ENCODE data around the gene PLK5. TPM values are rescaled to one million over a fixed set of nuclear protein-coding genes. Genes with fewer than 3 reads are reported as not detected.
"Not testable (repeated sequence)": the region's sequence is repeated elsewhere in the genome, so short reads cannot be mapped to it uniquely, and the experiment has no call there.

PLK5 gene
- total and polyA plus RNA-seq, 2 donors (not counting 1 experiment from before 2014, with no cell fraction given), result not detected

GRCh38 chr19:1533510-1534150, 9.8 kb downstream of the PLK5 start:
- no peaks in the 10 kb centered on the region for H3K4me1 ChIP-seq (ENCODE audit: control insufficient read depth in 2 of 2, insufficient read depth in 2 of 2, low read length in 2 of 2)
- Mint-ChIP-seq H3K9me3 (ENCODE audit: insufficient read depth) (no peaks in the 10 kb centered on the region), H3K27me3 (peaks cover 18% of the 10 kb centered on the region), H3K4me1 (no peaks in the 10 kb centered on the region), H3K4me3 (no peak overlapping the region), H3K27ac (no peak overlapping the region)
- TF ChIP-seq EZH2 (IDR thresholded peaks at IDR 0.05; ENCODE audit: borderline replicate concordance, insufficient read depth, low read depth, low read length, poor library complexity, severe bottlenecking), result no peak
- TF ChIP-seq CTCF (IDR thresholded peaks at IDR 0.05), result no peak
- no peaks in the 10 kb centered on the region for H3K36me3 ChIP-seq (replicated peaks in 1 of 2; ENCODE audit: control extremely low read depth in 1 of 2, control insufficient read depth in 1 of 2, extremely low read depth in 1 of 2, insufficient read depth in 2 of 2, low read length in 1 of 2)
- no peak overlapping the region for H3K4me2 ChIP-seq (replicated peaks; ENCODE audit: low read depth, low read length, poor library complexity, severe bottlenecking)
- DNase-seq (no peak), ATAC-seq (ENCODE audit: low read depth) (no peak)
- H3K27ac ChIP-seq (ENCODE audit: low read length in 2 of 2), result no peak overlapping the region
- H3K9me3 ChIP-seq (ENCODE audit: control extremely low read depth in 1 of 3, control insufficient read depth in 2 of 3, insufficient read depth in 1 of 3, low read length in 2 of 3), result peaks cover 0 to 12% (median 0%) of the 10 kb centered on the region in 3 donors
- CTCF ChIA-PET, result no interaction called here
- no peak overlapping the region for H3K4me3 ChIP-seq (ENCODE audit: control extremely low read depth in 1 of 5, extremely low read depth in 1 of 5, insufficient read depth in 1 of 5, low read depth in 2 of 5, low read length in 4 of 5)
- WGBS (ENCODE audit: insufficient coverage), result 74% methylated on average over 15 of the region's 23 CpGs
- H3K79me2 ChIP-seq (ENCODE audit: control insufficient read depth, insufficient read depth, low read length), result no peaks in the 10 kb centered on the region
- no peak overlapping the region for H3K9ac ChIP-seq (ENCODE audit: low read length)
- POLR2A ChIA-PET, result no interaction called here
- H4K20me1 ChIP-seq (ENCODE audit: control insufficient read depth, insufficient read depth, low read length, poor library complexity, severe bottlenecking), result no peaks in the 10 kb centered on the region
- H2AFZ ChIP-seq (ENCODE audit: insufficient read depth, low read depth, low read length, poor library complexity, severe bottlenecking), result no peak overlapping the region
- peaks cover 0 to 11% (median 0%) of the 10 kb centered on the region in 4 experiments for H3K27me3 ChIP-seq (replicated peaks in 1 of 4; ENCODE audit: control extremely low read depth in 1 of 4, control insufficient read depth in 3 of 4, insufficient read depth in 4 of 4, low read length in 3 of 4)
- intact Hi-C loops (cut with micrococcal nuclease), result no loop called here

- Histone ChIP-seq H3K27me3 (replicated peaks in 1 of 4; ENCODE audit: control extremely low read depth in 1 of 4, control insufficient read depth in 3 of 4, insufficient read depth in 4 of 4, low read length in 3 of 4) (peaks cover 0 to 17% (median 0%) of the 10 kb centered on the region in 4 experiments), H4K20me1 (ENCODE audit: control insufficient read depth, insufficient read depth, low read length, poor library complexity, severe bottlenecking) (no peaks in the 10 kb centered on the region), H3K27ac (ENCODE audit: low read length in 2 of 2) (no peak overlapping the region), H3K79me2 (ENCODE audit: control insufficient read depth, insufficient read depth, low read length) (no peaks in the 10 kb centered on the region), H3K9ac (ENCODE audit: low read length) (no peak overlapping the region), H3K4me2 (replicated peaks; ENCODE audit: low read depth, low read length, poor library complexity, severe bottlenecking) (no peak overlapping the region), H3K4me3 (ENCODE audit: control extremely low read depth in 1 of 5, extremely low read depth in 1 of 5, insufficient read depth in 1 of 5, low read depth in 2 of 5, low read length in 4 of 5) (no peak overlapping the region), H3K36me3 (replicated peaks in 1 of 2; ENCODE audit: control extremely low read depth in 1 of 2, control insufficient read depth in 1 of 2, extremely low read depth in 1 of 2, insufficient read depth in 2 of 2, low read length in 1 of 2) (no peaks in the 10 kb centered on the region), H3K4me1 (ENCODE audit: control insufficient read depth in 2 of 2, insufficient read depth in 2 of 2, low read length in 2 of 2) (no peaks in the 10 kb centered on the region), H3K9me3 (ENCODE audit: control extremely low read depth in 1 of 3, control insufficient read depth in 2 of 3, insufficient read depth in 1 of 3, low read length in 2 of 3) (peaks cover 0 to 12% (median 0%) of the 10 kb centered on the region in 3 donors), H2AFZ (ENCODE audit: insufficient read depth, low read depth, low read length, poor library complexity, severe bottlenecking) (no peak overlapping the region)
- ChIA-PET POLR2A (no interaction called here), CTCF (no interaction called here)
- WGBS (ENCODE audit: insufficient coverage), result 88% methylated on average over 13 of the region's 14 CpGs
- TF ChIP-seq EZH2 (IDR thresholded peaks at IDR 0.05; ENCODE audit: borderline replicate concordance, insufficient read depth, low read depth, low read length, poor library complexity, severe bottlenecking) (no peak), CTCF (IDR thresholded peaks at IDR 0.05) (no peak)
- H3K4me3 Mint-ChIP-seq, result no peak overlapping the region
- ATAC-seq (ENCODE audit: low read depth), result no peak
- H3K27ac Mint-ChIP-seq, result no peak overlapping the region
- no peaks in the 10 kb centered on the region for H3K9me3 Mint-ChIP-seq (ENCODE audit: insufficient read depth)
- DNase-seq, result no peak
- H3K27me3 Mint-ChIP-seq, result peaks cover 17% of the 10 kb centered on the region
- H3K4me1 Mint-ChIP-seq, result no peaks in the 10 kb centered on the region
- intact Hi-C loops (cut with micrococcal nuclease), result no loop called here
Observed at GRCh38 chr19:1534972-1535371, 11.1 kb downstream of the PLK5 start.

GRCh38 chr19:1535699-1536098, 11.8 kb downstream of the PLK5 start:
- H3K4me1 Mint-ChIP-seq; POLR2A ChIA-PET; H3K36me3 ChIP-seq (replicated peaks in 1 of 2; ENCODE audit: control extremely low read depth in 1 of 2, control insufficient read depth in 1 of 2, extremely low read depth in 1 of 2, insufficient read depth in 2 of 2, low read length in 1 of 2); H3K27ac Mint-ChIP-seq; ATAC-seq (ENCODE audit: low read depth); H3K4me2 ChIP-seq (replicated peaks; ENCODE audit: low read depth, low read length, poor library complexity, severe bottlenecking); H3K27ac ChIP-seq (ENCODE audit: low read length in 2 of 2); CTCF ChIA-PET; H3K4me3 ChIP-seq (ENCODE audit: control extremely low read depth in 1 of 5, extremely low read depth in 1 of 5, insufficient read depth in 1 of 5, low read depth in 2 of 5, low read length in 4 of 5); intact Hi-C loops (cut with micrococcal nuclease); H3K4me1 ChIP-seq (ENCODE audit: control insufficient read depth in 2 of 2, insufficient read depth in 2 of 2, low read length in 2 of 2); H4K20me1 ChIP-seq (ENCODE audit: control insufficient read depth, insufficient read depth, low read length, poor library complexity, severe bottlenecking); H3K9ac ChIP-seq (ENCODE audit: low read length); H3K4me3 Mint-ChIP-seq; DNase-seq; H3K9me3 Mint-ChIP-seq (ENCODE audit: insufficient read depth); H2AFZ ChIP-seq (ENCODE audit: insufficient read depth, low read depth, low read length, poor library complexity, severe bottlenecking); H3K79me2 ChIP-seq (ENCODE audit: control insufficient read depth, insufficient read depth, low read length): not testable (repeated sequence)
- Histone ChIP-seq H3K27me3 (replicated peaks in 1 of 4; ENCODE audit: control extremely low read depth in 1 of 4, control insufficient read depth in 3 of 4, insufficient read depth in 4 of 4, low read length in 3 of 4) (peaks cover 0 to 22% (median 0%) of the 10 kb centered on the region in 4 experiments), H3K9me3 (ENCODE audit: control extremely low read depth in 1 of 3, control insufficient read depth in 2 of 3, insufficient read depth in 1 of 3, low read length in 2 of 3) (peaks cover 0 to 12% (median 0%) of the 10 kb centered on the region in 3 donors)
- peaks cover 18% of the 10 kb centered on the region for H3K27me3 Mint-ChIP-seq
- 100% methylated on average over 4 of the region's 7 CpGs for WGBS (ENCODE audit: insufficient coverage)
